ENCODE data around the gene ELOVL1.
A peak's percentile ranks its signal among the peaks of the same experiment; 100 is the strongest.

GRCh38 chr1:43349594-43350306, 18.1 kb downstream of the ELOVL1 start:
- TF ChIP-seq EZH2 (conservative IDR thresholded peaks at IDR 0.05; ENCODE audit: low read depth, low read length) = no peak
- TF ChIP-seq ZNF224 (CRISPR knock-in tag; IDR thresholded peaks at IDR 0.05) = no peak
- 0 out of 2 replicates have a peak, but pooled peaks have one; percentile 17 for TF ChIP-seq BORCS8-MEF2B (CRISPR knock-in tag; IDR thresholded peaks at IDR 0.05)
- no peak for TF ChIP-seq CTCF (CRISPR knock-in tag; IDR thresholded peaks at IDR 0.05)
- no peak for TF ChIP-seq ZNF33B (CRISPR knock-in tag; IDR thresholded peaks at IDR 0.05)
- TF ChIP-seq ZNF639 (CRISPR knock-in tag; conservative IDR thresholded peaks at IDR 0.05) = no peak
- no peak for TF ChIP-seq RFX5 (IDR thresholded peaks at IDR 0.05; ENCODE audit: low read depth, low read length)
- no peak for TF ChIP-seq MEIS1 (CRISPR knock-in tag; IDR thresholded peaks at IDR 0.05; ENCODE audit: borderline replicate concordance)
- no peak for TF ChIP-seq ELF1 (CRISPR knock-in tag; IDR thresholded peaks at IDR 0.05)
- no peak for TF ChIP-seq MAFF (IDR thresholded peaks at IDR 0.05; ENCODE audit: low read depth, low read length)
